GM19193 (cell line): ENCODE data around the gene EFCAB6.

Experiments used
- POLR2A ChIP-seq: IDR thresholded peaks from 4 replicates; pipeline ENCODE4 v1.6.1; 2011; ENCODE audit not compliant: insufficient read depth, insufficient read length; ENCODE audit errors: extremely low read depth

EFCAB6 gene

DNA sequence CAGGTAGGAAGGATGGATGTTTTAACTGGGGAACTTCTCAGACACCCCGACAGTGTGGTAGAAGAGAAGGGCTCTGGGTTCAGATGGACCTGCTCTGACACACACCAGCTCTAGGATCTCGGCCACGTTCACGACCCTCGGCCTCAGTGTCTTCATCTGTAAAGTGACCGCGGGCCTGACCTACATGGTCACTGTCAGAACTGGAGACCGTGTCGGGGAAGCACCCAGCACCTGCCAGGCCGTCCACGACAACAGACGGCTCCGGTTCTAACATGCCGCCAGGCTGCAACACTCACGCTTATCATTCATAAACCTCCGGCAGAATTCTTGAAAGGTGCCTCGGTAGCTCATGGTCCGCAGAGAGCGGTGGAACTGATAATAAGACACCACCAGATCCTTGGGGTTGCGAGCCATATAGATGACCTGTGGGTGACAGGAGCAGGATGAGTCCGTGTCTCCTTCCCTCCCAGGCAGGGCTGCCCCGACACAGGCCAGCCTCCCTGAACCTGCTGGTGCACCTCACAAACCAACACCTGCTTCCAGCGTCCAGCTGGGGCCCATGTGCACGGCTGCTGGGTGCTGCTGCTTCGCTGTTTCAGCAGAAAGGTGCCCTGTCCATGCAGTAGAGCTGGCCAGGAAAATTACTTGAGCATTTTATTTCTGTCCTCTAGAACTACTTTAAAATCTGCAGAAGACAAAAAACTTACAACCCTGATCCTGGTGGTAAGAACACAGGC lies 26.6 kb upstream of the EFCAB6 start:
- TF ChIP-seq POLR2A: no peak

DNA sequence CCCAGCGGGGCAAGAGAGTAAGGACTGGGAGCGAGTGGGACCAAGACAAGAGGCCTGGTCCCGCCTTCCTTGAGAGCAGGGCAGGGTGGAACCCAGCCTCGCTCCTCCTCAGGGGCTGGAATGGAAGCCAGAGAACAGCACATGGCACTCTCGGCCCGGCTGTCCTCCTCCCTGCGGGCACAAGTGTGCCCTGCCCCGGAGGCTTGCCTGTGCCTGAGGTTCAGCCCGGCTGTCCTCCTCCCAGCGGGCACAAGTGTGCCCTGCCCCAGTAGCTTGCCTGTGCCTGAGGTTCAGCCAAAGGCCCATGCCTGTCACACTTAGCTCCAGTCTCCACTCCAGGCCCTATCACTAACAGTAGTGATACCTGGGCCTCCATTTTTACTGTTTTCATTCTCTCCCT lies 26.1 kb upstream of the EFCAB6 start:
- TF ChIP-seq POLR2A: no peak

DNA sequence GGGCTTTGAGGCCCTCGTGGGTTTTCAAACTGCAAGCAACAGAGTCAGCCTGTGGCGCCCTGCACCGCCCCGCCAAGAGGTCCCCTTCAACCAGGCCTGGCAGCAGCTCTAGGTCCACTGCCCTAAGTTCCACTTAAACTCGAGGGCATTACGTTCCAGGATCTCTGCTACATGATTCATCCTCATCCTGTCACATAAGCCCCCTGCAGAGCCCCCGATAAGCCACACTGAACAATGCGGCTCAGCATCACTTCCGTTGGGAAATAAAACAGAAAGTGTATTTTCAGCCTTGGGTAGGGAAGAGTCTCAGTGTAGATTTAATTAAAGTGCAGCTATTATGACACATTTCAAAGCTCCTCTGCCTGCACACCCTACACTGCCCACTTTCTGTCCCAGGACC lies 25.6 kb upstream of the EFCAB6 start:
- TF ChIP-seq POLR2A: no peak

- no peak for TF ChIP-seq POLR2A
Observed at GRCh38 chr22:43835736-43836135, 23.6 kb upstream of the EFCAB6 start.

- TF ChIP-seq POLR2A: no peak
Observed at GRCh38 chr22:43835166-43835565, 23.1 kb upstream of the EFCAB6 start.

GRCh38 chr22:43833286-43834240 lies 21.5 kb upstream of the EFCAB6 start:
- no peak for TF ChIP-seq POLR2A

DNA sequence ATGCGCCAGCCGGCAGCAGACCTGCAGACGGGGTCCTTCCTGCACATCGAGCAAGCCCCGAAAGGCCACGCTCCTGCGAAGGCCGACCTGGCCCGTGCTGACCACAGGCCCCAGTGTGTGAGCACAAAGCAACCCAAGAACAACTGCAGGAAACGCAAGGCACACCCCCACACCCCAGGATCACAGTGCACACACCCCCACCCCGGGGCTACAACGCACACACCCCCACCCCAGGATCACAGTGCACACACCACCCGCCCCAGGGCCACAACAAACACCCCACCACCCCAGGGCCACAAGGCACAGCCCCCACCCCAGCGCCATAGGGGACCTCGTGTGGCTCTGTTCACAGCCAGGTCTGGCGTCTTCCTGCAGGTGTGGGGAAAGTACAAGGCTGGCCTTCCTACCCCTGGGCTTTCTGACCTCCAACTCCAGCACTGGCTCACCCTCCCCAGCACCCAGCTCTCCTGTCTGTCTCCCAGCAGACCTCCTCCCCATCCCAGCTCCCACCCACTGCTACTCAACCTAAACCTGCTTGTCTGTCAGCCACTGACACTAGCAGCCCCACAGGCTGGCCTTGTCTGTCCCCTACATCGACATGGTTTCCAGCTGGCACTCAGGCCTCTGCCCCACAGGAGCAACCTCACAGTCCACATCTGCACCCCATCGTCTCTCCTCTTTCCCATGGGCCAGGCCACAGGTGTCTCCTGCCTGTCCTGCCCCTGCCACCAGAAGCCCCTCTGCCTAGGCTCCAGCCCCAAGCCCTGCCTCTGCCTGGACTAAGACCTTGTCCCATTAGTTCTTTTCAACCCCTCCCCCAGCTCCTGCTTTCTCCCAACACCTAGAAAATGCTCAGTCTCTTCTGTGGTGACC lies 20.5 kb upstream of the EFCAB6 start:
- no peak for TF ChIP-seq POLR2A

- no peak for TF ChIP-seq POLR2A
Observed at GRCh38 chr22:43831561-43832392, 19.7 kb upstream of the EFCAB6 start.

- TF ChIP-seq POLR2A: no peak
Observed at GRCh38 chr22:43830931-43831560, 18.9 kb upstream of the EFCAB6 start.

- no peak for TF ChIP-seq POLR2A
Observed at GRCh38 chr22:43829904-43830851, 18.1 kb upstream of the EFCAB6 start.

- TF ChIP-seq POLR2A: no peak
Observed at GRCh38 chr22:43828998-43829782, 17.1 kb upstream of the EFCAB6 start.

- TF ChIP-seq POLR2A: no peak
Observed at GRCh38 chr22:43828725-43828997, 16.6 kb upstream of the EFCAB6 start.
